ENCODE measurements around the gene DAG1. TPM values are rescaled to one million over a fixed set of nuclear protein-coding genes. Genes with fewer than 3 reads are reported as not detected.

The DAG1 gene
- total RNA-seq, 2 donors from 2014 or later, result 46.8 to 57.9 TPM

DNA sequence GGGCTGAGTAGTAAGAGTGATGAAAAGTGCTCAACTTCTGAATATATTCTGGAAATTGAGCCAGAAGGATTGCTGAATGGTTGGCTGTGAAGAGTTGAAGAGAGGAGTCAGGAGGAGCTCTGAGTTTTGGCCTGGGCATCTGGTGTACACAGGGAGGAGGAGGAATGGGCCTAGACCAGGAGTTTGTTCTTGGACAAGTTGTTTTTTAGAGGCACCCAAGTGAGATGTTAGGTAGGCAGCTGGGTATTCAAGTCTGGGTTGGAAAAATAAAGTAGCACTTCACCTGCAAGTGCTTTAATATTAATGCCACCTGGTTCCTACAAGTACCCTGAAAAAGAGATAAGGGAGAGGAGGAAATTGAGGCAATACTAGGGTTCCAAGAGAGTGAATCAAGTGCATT, 98.9 kb downstream of the DAG1 start:
- DNase-seq (no peak), ATAC-seq (no peak)
- no peaks in the 10 kb centered on the region for H3K9me3 ChIP-seq
- TF ChIP-seq, protein P1, sequence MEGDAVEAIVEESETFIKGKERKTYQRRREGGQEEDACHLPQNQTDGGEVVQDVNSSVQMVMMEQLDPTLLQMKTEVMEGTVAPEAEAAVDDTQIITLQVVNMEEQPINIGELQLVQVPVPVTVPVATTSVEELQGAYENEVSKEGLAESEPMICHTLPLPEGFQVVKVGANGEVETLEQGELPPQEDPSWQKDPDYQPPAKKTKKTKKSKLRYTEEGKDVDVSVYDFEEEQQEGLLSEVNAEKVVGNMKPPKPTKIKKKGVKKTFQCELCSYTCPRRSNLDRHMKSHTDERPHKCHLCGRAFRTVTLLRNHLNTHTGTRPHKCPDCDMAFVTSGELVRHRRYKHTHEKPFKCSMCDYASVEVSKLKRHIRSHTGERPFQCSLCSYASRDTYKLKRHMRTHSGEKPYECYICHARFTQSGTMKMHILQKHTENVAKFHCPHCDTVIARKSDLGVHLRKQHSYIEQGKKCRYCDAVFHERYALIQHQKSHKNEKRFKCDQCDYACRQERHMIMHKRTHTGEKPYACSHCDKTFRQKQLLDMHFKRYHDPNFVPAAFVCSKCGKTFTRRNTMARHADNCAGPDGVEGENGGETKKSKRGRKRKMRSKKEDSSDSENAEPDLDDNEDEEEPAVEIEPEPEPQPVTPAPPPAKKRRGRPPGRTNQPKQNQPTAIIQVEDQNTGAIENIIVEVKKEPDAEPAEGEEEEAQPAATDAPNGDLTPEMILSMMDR (IDR thresholded peaks at IDR 0.05), result no peak
- no peak for TF ChIP-seq POLR2A (IDR thresholded peaks at IDR 0.05)
- H3K4me3 ChIP-seq, result no peak overlapping the region
- no peaks in the 10 kb centered on the region for H3K36me3 ChIP-seq (replicated peaks in 1 of 2; ENCODE audit: insufficient read depth in 1 of 2, low read depth in 2 of 2)
- H3K27ac ChIP-seq, result no peak overlapping the region
- H3K4me1 ChIP-seq, result no peaks in the 10 kb centered on the region
- H3K27me3 ChIP-seq, result no peaks in the 10 kb centered on the region
- intact Hi-C loops (cut with DNase I), result no loop called here

DNA sequence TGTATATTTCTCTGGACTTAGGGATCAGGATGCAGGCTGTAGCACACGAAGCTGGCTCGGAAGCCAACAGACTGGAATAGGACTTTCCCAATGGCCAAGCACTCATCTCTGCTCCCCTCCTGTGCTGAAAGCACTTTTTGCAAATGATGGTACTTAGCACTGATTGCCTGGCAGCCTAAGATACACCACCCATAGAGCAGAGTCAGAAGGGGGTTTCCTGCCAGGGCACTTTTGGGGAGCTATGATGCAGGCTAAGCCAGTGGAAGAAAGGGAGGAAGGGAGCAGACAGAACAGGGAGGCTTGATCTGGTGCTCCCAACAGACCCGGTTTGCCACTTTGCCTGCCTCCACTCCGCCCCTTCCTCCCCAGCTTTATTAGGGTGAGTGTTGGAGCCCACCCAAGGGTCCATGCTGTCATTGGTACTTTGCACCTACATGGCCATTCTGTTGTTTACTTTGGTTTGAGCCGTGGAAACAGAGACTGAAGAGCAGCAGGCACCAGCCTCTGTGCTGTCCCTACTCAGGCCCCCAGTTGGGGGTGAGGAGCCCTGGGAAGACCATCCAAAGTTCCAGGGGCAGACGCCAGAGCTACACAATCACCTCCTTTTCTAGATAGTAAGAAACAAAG, 100.1 kb downstream of the DAG1 start:
- 73 to 78% methylated on average over 6 of the region's 6 CpGs for WGBS, 2 donors
- no peak overlapping the region for H3K27ac ChIP-seq
- TF ChIP-seq POLR2A (IDR thresholded peaks at IDR 0.05), result no peak
- TF ChIP-seq, protein P1 (IDR thresholded peaks at IDR 0.05), result no peak
- no peaks in the 10 kb centered on the region for H3K36me3 ChIP-seq (replicated peaks in 1 of 2; ENCODE audit: insufficient read depth in 1 of 2, low read depth in 2 of 2)
- no peak for DNase-seq
- ATAC-seq, result no peak
- no peaks in the 10 kb centered on the region for H3K4me1 ChIP-seq
- no peak overlapping the region for H3K4me3 ChIP-seq
- no peaks in the 10 kb centered on the region for H3K27me3 ChIP-seq
- intact Hi-C loops (cut with DNase I), result no loop called here
- H3K9me3 ChIP-seq, result no peaks in the 10 kb centered on the region

DNA sequence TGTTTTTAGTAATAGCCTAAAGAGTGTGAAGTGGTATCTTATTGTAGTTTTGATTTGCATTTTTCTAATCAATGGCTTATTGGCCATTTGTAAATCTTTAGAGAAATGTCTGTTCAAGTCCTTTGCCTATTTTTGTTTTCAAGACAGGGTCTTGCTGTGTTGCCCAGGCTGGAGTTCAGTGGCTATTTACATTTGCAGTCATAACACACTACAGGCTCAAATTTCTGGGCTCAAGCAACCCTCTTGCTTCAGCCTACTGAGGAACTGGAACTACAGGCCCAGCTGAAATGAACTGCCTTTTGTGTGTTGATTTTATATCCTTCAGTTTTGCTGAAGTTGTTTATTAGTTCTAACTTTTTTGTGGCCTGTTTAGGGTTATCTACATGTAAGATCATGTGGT, 112.1 kb downstream of the DAG1 start:
- ATAC-seq, result no peak

More for the DNA sequence above, 112.1 kb downstream of the DAG1 start:
- no peak for TF ChIP-seq POLR2A (IDR thresholded peaks at IDR 0.05)
- TF ChIP-seq, protein P1 (IDR thresholded peaks at IDR 0.05), result no peak
- Histone ChIP-seq H3K27me3 (no peaks in the 10 kb centered on the region), H3K27ac (no peak overlapping the region), H3K9me3 (no peaks in the 10 kb centered on the region), H3K36me3 (replicated peaks in 1 of 2; ENCODE audit: insufficient read depth in 1 of 2, low read depth in 2 of 2) (no peaks in the 10 kb centered on the region), H3K4me3 (no peak overlapping the region), H3K4me1 (no peaks in the 10 kb centered on the region)
- intact Hi-C loops (cut with DNase I), result no loop called here
- DNase-seq, result no peak

Small RNA genes within 50 kb of the gene (small RNA-seq; reads per million reads assigned to genes)
- not detected for gene RNA5SP130

Other genes with a start within 250 kb of the DAG1 start
- 1 to 10 TPM; 4.9 TPM for gene C3orf62, start 193.0 kb upstream of the DAG1 start, total RNA-seq
- gene USP4, start 130.2 kb upstream of the DAG1 start, total RNA-seq, result 10 to 100 TPM; 13.2 to 24.7 TPM
- gene GPX1, start 111.9 kb upstream of the DAG1 start, total RNA-seq, result 100 to 1,000 TPM; 150 to 246 TPM
- gene RHOA, start 58.3 kb upstream of the DAG1 start, total RNA-seq, result 100 to 1,000 TPM; 216 to 252 TPM
- 10 to 100 TPM; 14.0 to 59.0 TPM for gene TCTA, start 57.8 kb upstream of the DAG1 start, total RNA-seq
- 10 to 100 TPM; 10.9 to 27.7 TPM for gene AMT, start 47.8 kb upstream of the DAG1 start, total RNA-seq
- gene NICN1, start 40.9 kb upstream of the DAG1 start, total RNA-seq, result 1 to 10 TPM; 1.6 to 5.4 TPM
- gene BSN, start 84.2 kb downstream of the DAG1 start, total RNA-seq, result 1 to 10 TPM; 1.3 to 6.6 TPM
- gene APEH, start 204.1 kb downstream of the DAG1 start, total RNA-seq, result 10 to 100 TPM; 58.7 to 67.7 TPM
- 10 to 100 TPM; 16.9 to 80.4 TPM for gene MST1, start 219.2 kb downstream of the DAG1 start, total RNA-seq
- gene RNF123, start 219.3 kb downstream of the DAG1 start, total RNA-seq, result 10 to 100 TPM; 18.4 to 28.7 TPM
- gene AMIGO3, start 249.4 kb downstream of the DAG1 start, total RNA-seq, result 1 to 10 TPM; 2.0 to 2.1 TPM

All from body of pancreas (tissue), 4 donors.